Cardiac muscle cell (in vitro differentiated cells and primary cell): ENCODE data around the gene SLX4IP. TPM values are rescaled to one million over a fixed set of nuclear protein-coding genes. Genes with fewer than 3 reads are reported as not detected.

Experiments used
- DNase-seq, 2 donors: peaks; one replicate each; pipeline versions ENCODE4 v3.0.0 to v3.0.0-alpha.2; 2010 to 2017; ENCODE audit warnings: low read depth in 1 of 2, low spot score in 1 of 2
- H3K27ac ChIP-seq: fragments of 200-600 bp; sonication (generic); 2 replicates; pipeline ENCODE4 v1.5.1; 2016
- H3K27me3 ChIP-seq: fragments of 200-600 bp; sonication (generic); 2 replicates; pipeline ENCODE4 v1.6.0; 2016; ENCODE audit warnings: control low read depth
- H3K36me3 ChIP-seq: fragments of 200-600 bp; sonication (generic); 2 replicates; pipeline ENCODE4 v1.5.1; 2016; ENCODE audit warnings: control low read depth
- H3K4me1 ChIP-seq: fragments of 200-600 bp; sonication (generic); 2 replicates; pipeline ENCODE4 v1.8.1; 2017; ENCODE audit warnings: low read depth, mild to moderate bottlenecking, mixed run types
- H3K4me3 ChIP-seq: fragments of 200-600 bp; sonication (generic); 2 replicates; pipeline ENCODE4 v1.5.1; 2016; ENCODE audit warnings: mild to moderate bottlenecking
- H3K9me3 ChIP-seq: fragments of 200-600 bp; sonication (generic); 2 replicates; pipeline ENCODE4 v1.5.1; 2017; ENCODE audit warnings: low read depth, mild to moderate bottlenecking, control low read depth
- polyA plus RNA-seq: library from polyadenylated mRNA; unstranded; fragments of >200 nt; fragmentation: Nextera tagmentation; extraction: Ambion mirVana; gene quantifications from 2 replicates; pipeline ENCODE4 v1.2.1, GENCODE V29; 2016
- total RNA-seq: library from RNA; depleted of rRNA; stranded (reverse); fragments of >200 nt; gene quantifications from 2 replicates; pipeline ENCODE4 v1.2.3, GENCODE V29; 2016
- TF ChIP-seq, protein P1 (sequence below): IDR thresholded peaks from 2 replicates; pipeline ENCODE4 v1.5.1; 2012; ENCODE audit warnings: low read depth, mild to moderate bottlenecking, low read length

Gene SLX4IP
- total and polyA plus RNA-seq, 2 experiments from 2014 or later, result 2.5 to 4.1 TPM

DNA sequence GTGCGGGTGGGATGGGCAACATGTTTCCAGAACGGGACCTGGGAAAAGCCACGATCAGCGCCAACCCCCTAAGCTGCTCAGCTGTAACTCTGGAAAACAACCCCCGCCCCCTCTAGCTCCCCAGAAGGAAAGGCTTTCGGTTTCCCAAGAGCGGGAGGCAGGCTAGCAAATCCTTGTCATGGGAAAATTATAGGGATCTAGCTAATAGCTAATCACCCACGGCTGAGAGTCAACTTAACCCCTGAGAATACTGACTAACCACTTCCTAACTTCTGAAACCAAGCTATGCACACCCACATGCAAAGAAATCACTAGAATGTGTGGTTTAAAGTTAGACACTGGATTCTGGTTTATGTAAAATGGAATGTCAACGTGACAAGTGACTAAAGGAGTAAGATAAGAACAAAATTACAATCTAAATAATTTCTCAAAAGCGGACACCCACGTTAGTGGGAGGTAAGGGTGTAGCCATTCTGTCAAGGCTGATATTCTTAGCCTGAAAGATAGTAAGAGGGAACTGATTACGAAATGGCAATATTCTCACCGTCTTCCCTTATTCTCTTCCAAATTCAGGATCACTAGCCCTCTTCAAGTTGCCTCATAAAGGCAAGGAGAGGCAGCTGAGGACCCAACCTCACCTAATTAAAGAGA, 218.6 kb downstream of the SLX4IP start:
- peak overlapping the region; percentile 89 for H3K27ac ChIP-seq
- TF ChIP-seq, protein P1, sequence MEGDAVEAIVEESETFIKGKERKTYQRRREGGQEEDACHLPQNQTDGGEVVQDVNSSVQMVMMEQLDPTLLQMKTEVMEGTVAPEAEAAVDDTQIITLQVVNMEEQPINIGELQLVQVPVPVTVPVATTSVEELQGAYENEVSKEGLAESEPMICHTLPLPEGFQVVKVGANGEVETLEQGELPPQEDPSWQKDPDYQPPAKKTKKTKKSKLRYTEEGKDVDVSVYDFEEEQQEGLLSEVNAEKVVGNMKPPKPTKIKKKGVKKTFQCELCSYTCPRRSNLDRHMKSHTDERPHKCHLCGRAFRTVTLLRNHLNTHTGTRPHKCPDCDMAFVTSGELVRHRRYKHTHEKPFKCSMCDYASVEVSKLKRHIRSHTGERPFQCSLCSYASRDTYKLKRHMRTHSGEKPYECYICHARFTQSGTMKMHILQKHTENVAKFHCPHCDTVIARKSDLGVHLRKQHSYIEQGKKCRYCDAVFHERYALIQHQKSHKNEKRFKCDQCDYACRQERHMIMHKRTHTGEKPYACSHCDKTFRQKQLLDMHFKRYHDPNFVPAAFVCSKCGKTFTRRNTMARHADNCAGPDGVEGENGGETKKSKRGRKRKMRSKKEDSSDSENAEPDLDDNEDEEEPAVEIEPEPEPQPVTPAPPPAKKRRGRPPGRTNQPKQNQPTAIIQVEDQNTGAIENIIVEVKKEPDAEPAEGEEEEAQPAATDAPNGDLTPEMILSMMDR, result no peak

GRCh38 chr20:10654250-10654610, 219.1 kb downstream of the SLX4IP start:
- TF ChIP-seq, protein P1, result no peak
- no peak for DNase-seq
- no peaks in the 10 kb centered on the region for H3K9me3 ChIP-seq
- peak overlapping the region; percentile 89 for H3K27ac ChIP-seq
- H3K36me3 ChIP-seq, result peaks cover 29% of the 10 kb centered on the region
- no peaks in the 10 kb centered on the region for H3K27me3 ChIP-seq
- no peak overlapping the region for H3K4me3 ChIP-seq
- H3K4me1 ChIP-seq, result peaks cover 59% of the 10 kb centered on the region

More for the DNA sequence above, 218.6 kb downstream of the SLX4IP start:
- peaks cover 59% of the 10 kb centered on the region for H3K4me1 ChIP-seq
- H3K36me3 ChIP-seq, result peaks cover 34% of the 10 kb centered on the region
- no peak overlapping the region for H3K4me3 ChIP-seq
- no peaks in the 10 kb centered on the region for H3K27me3 ChIP-seq
- DNase-seq, result peak; percentile 45 to 79
- no peaks in the 10 kb centered on the region for H3K9me3 ChIP-seq

DNA sequence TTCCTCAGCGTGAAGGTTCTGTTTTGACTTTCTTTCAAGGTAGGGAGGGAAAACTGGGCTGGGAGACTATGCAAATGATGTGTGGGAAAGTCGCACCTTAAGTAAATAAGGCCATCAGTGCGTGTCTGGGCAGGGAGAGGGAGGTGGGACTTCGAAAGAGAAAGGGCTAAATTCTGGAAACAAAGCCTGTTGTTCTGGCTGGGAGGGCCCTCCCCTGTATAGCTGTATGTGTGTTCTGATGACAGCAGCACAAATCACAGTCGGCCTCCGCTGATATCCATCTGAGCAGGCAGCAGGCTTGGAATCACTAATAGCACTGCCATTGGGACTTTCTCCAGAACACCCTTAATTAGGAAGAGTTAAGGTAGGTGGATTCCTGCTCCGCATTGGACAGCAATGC, 219.5 kb downstream of the SLX4IP start:
- DNase-seq, result peak in 1 of 2 donors; percentile 50
- peaks cover 25% of the 10 kb centered on the region for H3K36me3 ChIP-seq

GRCh38 chr20:10655720-10656669, 220.9 kb downstream of the SLX4IP start:
- Histone ChIP-seq H3K27ac (peak overlapping the region; percentile 89), H3K4me1 (peaks cover 67% of the 10 kb centered on the region), H3K27me3 (no peaks in the 10 kb centered on the region), H3K4me3 (no peak overlapping the region), H3K9me3 (no peaks in the 10 kb centered on the region), H3K36me3 (peaks cover 15% of the 10 kb centered on the region)
- TF ChIP-seq, protein P1, result no peak
- no peak for DNase-seq

More for the DNA sequence above, 219.5 kb downstream of the SLX4IP start:
- Histone ChIP-seq H3K9me3 (no peaks in the 10 kb centered on the region), H3K4me3 (no peak overlapping the region), H3K27me3 (no peaks in the 10 kb centered on the region), H3K4me1 (peaks cover 59% of the 10 kb centered on the region), H3K27ac (peak overlapping the region; percentile 89)
- TF ChIP-seq, protein P1, result no peak

GRCh38 chr20:10657453-10657852, 222.3 kb downstream of the SLX4IP start:
- Histone ChIP-seq H3K4me3 (no peak overlapping the region), H3K27me3 (no peaks in the 10 kb centered on the region), H3K4me1 (peaks cover 55% of the 10 kb centered on the region), H3K36me3 (peaks cover 29% of the 10 kb centered on the region), H3K27ac (peak overlapping the region; percentile 31), H3K9me3 (no peaks in the 10 kb centered on the region)
- TF ChIP-seq, protein P1, result no peak
- DNase-seq, result no peak
